HG02642 (cell line): ENCODE data around the gene RAB3IP.

Experiments
- ATAC-seq: cut with Tn5 transposase; IDR thresholded peaks from one replicate; pipeline ENCODE4 v1.9.1; 2021; ENCODE audit warnings: mild to moderate bottlenecking; ENCODE audit not compliant: unreplicated experiment, poor library complexity

RAB3IP gene

DNA sequence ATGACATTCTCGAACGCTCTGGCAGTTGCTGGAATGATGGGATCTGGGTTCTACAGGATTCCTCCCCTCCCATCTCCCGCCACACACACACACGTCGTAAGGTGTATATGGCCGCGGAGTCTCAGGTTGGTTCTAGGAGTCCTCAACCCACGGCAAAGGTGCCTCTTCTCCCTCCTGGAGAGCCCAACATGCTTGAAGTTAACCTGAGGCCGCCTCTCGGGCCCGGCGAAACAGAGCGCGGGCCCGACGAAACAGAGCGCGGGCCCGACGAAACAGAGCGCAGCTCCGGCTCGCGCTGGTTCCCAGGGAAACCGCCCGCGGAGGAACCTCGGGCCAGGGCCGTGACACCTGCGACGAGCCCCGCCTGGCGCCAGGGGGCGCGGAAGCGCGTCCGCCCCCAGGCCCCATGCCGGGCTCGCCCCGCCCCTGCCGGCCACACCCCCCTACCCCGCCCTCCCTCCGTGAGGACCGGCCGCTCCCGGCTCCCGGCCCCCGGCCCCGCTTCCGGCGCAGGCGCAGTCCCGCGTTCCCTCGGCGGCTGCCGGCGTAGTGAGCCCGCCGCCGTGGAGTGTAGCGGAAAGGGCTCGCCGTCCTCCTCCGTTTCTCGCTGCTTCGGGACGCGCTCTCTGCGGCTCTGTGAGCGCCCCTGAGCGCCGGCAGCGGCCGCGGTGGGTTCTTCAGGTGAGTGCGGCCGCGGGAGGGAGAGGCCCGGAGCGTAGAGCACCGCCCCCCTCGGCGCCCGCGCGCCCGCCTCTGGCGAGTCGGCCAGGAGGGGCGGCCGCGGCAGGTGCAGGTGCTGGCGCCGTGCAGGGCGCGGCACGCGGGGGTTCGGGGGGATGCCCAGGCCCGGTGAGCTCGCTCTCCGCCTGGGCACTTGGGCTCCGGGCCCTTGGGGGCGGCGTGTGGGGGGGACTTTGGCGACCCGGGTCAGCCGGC, at the start of gene RAB3IP:
RAB3IP (plus strand) TSS at position 510 of the 936 bp plus-strand sequence. CDS start 16,549 bp downstream, outside the sequence.
- ATAC-seq, result peak; percentile 85

DNA sequence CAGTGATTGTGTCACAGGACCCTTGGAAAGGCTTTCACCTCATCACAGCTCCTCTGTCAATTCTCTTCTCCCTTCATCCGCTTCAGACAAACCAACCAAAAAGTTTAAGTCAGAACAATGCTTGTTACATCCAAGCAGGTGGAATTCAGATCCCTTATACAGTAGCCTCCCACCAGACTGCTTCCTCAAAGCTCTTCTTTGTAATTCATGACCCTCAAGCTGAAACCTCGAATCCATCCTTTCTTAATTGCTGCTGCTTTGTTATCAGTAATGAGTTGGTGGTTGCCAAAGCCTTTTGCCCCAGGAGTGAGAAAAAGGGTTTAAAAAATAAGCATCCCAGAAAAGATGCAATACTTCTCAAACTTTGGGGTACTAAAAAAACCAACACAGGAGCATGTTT, 49.0 kb upstream of the RAB3IP start:
- no peak for ATAC-seq

DNA sequence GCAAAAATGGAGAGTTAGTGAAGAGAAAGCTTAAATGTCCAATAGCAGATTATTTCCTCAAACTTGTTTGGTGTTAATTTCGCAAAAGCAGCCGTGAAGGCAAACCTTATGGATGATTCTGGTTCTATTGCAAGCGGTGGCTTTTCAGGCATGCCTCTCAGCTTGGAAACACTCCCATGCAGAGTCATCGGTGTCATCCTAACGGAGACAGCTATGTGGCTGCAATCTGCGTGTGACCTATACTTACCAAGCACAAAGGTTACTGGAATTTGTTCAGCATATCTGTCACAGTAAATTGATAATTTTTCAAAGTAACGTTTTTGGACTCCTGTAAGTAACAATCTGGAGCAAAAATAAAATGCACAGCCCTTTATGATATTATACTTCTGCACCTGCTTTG, 44.5 kb upstream of the RAB3IP start:
- ATAC-seq, result no peak

- no peak for ATAC-seq
Observed at GRCh38 chr12:69698054-69698453, 40.6 kb upstream of the RAB3IP start.

DNA sequence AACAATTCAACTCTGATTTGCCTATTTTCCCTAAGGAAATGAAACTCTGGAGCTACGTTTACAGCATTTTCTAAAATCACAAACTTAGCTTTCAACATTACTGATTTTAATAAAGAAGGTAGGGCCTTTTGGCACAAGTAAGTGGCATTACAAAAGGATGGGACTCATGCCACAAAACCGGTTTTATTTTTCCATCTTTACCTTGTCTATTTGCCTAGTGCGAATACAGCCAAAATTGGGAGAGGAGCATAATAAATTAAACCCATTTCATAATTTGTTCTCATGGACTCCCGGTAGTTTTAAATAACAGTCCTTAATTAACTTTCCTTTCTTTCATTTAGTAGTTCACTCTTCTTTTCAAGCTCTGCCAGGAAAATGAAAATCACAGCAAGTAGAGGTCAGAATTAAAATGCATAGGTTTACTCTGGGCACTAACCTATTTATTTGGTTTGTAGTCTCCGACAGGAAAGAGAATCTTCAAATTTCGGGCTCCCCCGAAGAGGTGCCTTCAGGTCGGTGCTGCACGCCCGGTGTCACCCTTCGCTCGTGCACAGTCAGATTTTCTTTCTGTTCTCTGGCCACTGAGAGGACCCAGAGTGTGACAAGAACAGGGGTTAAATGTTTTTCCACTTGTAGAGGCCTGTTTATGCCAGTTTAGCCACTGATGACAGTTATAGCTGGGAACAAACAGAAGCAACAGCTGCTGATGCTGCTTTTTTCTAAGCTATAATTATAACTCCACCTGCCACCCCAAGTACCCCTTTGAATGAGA, 39.7 kb upstream of the RAB3IP start, which contains the start of gene BEST3:
BEST3 (minus strand) TSS at position 535 of the 772 bp plus-strand sequence. CDS start 1,505 bp downstream, outside the sequence.
- ATAC-seq, result no peak

- no peak for ATAC-seq
Observed at GRCh38 chr12:69701826-69702225, 36.8 kb upstream of the RAB3IP start.

GRCh38 chr12:69703146-69703642, 35.5 kb upstream of the RAB3IP start:
- ATAC-seq, result no peak

DNA sequence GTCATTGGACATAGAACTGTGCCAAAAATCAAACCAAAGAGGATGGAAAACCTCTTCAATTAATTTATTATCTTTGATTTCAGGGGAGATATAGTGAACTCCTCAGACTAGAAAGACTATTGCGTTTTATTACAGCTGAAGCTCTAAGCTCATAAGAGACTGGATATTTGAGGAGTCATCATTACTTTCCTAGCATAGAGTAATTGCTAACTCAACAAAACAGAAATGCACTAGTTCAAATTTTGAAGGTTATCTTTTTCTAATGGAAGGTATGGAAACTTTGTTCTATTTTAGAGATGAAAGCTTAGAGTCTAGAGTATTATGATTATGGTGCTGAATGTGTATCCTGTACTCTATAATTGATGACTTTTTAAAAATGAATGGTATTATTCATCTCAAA, 34.3 kb upstream of the RAB3IP start:
- no peak for ATAC-seq

- no peak for ATAC-seq
Observed at GRCh38 chr12:69708649-69709048, 30.0 kb upstream of the RAB3IP start.

GRCh38 chr12:69712826-69713225, 25.8 kb upstream of the RAB3IP start:
- no peak for ATAC-seq

- ATAC-seq, result no peak
Observed at GRCh38 chr12:69714542-69714941, 24.1 kb upstream of the RAB3IP start.

DNA sequence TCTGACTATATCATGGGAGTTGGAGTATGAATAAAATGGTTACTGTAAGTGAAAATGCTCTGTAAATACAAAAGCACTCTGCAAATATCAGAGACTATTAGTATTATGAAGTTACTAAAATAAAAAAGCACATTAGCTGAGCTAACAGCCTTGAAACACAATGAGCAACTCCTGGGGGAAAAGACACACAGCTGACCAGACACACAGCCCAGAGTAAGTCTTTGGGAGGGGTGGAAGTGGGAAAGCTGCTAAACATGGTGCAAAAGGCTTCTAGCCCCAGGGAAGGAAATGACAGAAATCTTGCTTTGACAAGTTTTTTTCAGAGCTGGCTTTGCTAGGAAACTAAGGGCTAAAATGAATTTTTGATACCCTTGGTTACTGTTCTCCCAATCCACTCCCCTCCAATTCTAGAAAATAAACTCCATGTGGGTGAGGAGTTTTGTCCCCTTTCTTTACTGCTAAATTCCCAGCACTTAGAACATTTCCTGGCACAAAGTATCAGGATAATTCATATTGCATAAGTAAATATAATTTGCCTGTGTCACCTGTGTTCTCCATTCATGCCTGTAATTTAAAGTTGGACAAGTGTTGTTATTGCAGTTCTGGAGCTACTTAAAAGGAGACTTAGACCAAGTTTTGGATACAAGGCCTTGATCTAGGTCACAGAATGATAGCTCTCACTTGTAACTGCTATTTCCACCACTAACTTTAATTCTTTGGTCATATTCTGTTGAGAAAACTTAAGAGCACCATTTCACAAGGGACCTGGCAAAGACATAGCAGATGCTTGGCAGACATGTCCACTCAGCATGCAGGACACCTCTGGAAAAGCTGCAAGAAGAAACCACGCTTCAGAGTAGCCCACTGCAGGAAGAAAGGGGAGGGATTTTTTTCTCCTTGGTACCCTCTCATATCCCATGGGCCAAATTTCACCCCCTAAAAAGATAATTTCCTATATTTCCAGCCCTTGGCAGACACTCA, 19.0 kb upstream of the RAB3IP start:
- ATAC-seq, result no peak

DNA sequence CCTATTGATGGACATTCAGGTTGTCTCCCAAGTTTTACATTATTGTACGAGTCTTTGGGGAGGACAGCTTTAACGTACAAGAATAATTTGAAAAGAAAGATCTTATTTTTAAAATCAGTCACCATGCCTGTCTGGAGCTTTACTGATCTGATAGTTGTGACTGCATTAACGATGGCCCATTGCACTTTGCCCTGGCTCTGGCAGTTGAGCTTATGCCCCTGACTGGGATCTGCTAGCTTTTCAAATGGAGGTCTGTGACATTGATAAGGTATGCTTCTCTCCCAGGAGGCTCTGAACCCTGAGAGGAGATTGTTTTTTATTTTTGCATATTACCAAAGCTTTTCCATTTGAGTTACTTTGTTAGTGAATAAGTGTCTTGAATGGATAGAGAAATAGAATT, 17.9 kb upstream of the RAB3IP start:
- no peak for ATAC-seq

DNA sequence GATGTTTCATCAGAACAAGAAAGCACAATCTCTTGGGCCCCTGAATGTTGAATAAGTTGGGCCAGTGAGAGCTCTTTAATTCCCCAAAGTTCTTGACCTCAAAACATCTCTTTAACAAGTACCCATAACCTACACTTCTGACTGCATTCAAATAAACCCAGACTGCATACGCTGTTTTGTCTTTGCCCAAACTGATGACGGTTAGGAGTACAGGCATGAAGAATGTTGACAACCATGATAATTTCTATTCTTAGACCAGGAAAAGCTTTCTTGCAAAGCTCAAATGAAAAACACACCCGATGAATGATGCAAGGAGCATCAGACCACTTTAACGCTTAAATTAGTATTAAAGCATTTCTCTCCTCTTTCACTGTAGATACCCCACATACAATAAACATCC, 11.7 kb upstream of the RAB3IP start:
- no peak for ATAC-seq

DNA sequence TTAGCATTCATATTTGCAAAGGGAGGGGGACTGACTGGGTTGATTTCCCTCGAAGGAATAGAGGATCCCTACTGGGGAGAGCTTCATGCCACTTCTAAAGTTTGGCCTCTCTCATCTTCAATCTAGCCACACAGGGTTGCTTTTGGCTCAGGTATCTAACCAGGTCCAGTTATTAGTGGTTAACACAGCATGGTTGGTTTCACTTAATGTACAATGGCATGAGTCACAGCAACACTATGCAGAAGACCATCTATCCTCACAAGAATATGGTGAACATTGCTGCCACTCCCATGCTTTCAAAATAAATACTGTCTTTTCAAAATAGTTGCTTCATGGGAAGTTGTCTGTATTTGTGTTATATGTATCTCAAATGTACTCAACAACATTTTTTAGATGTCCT, 6.6 kb upstream of the RAB3IP start:
- no peak for ATAC-seq

DNA sequence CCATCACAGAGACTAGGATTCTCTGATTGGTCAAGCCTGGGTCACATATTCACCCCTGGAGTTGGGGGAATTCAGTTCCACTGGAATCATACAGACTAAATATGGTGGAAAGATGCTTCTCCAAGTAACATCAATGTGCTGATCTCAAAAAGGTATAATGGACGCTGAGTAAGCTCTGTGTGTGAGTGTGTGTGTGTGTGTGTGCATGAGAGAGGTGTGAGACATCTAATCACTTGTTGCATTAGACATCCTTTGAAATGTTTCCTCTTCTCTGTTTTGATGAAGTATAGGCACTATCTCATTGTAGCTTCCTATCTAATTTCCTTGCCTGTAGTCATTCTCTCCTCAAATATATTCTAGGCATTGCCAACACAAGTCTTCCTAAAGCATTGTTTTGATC, 5.0 kb upstream of the RAB3IP start:
- ATAC-seq, result no peak

- peak; percentile 48 for ATAC-seq
Observed at GRCh38 chr12:69739287-69740191, 879 bp downstream of the RAB3IP start.

DNA sequence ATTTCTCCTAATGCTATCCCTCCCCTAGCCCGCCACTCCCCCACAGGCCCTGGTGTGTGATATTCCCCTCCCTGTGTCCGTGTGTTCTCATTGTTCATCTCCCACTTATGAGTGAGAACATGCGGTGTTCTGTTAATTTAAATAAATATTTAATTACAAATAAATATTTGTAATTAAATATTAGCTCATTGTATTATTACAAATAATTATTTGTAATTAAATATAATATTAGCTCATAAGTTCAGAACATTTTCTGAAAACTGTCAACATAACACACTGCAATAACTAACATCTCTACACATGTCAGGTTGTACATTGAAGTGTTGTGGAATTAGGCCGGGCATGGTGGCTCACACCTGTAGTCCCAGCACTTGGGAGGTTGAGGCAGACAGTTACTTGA, 5.4 kb downstream of the RAB3IP start:
- no peak for ATAC-seq

GRCh38 chr12:69751476-69751875, 12.8 kb downstream of the RAB3IP start:
- ATAC-seq, result no peak
